NCI-H526 treated with DMSO at 0.1 percent for 48 hours (cell line): ENCODE results near the gene RPL5.
A peak's percentile ranks its signal among the peaks of the same experiment; 100 is the strongest.

Experiments
- DNase-seq: peaks from one replicate; lab custom pipeline; 2025; lab: John Stamatoyannopoulos, UW

Gene RPL5

DNA sequence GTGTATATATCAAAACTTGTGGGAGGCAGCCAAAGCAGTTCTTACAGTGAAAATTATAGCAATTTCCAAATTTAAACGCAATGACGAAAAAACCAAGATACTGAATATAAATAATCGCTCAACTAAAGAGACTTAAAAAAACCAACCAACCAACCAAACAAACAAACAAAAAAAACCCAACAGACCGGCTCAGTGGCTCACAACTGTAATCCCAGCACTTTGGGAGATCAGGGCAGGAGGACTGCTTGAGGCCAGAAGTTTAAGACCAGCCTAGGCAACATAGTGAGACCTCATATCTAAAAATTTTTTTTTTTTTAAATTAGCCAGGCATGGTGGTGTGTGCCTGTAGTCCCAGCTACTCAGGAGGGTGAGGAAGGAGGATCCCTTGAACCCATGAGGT lies 23.4 kb downstream of the RPL5 start:
- DNase-seq, result no peak

DNA sequence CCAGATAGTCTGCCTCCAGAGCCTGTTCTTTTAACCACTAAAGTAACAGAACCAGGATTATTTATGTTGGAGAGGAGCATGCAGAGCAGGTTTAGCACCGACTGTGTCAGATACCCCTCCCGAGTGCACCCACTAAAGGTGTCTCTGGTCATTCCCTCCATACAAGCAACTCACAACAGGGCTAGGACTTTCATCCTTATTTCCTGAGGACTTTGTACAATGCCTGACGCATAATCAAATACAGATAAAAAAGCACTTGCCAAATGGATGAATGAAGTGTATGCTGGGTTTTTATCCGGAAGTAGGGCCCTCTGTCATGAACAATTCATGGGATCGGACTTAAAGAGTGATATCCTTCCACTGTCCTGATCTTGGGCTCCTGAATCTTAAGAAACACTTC lies 26.0 kb downstream of the RPL5 start:
- no peak for DNase-seq

DNA sequence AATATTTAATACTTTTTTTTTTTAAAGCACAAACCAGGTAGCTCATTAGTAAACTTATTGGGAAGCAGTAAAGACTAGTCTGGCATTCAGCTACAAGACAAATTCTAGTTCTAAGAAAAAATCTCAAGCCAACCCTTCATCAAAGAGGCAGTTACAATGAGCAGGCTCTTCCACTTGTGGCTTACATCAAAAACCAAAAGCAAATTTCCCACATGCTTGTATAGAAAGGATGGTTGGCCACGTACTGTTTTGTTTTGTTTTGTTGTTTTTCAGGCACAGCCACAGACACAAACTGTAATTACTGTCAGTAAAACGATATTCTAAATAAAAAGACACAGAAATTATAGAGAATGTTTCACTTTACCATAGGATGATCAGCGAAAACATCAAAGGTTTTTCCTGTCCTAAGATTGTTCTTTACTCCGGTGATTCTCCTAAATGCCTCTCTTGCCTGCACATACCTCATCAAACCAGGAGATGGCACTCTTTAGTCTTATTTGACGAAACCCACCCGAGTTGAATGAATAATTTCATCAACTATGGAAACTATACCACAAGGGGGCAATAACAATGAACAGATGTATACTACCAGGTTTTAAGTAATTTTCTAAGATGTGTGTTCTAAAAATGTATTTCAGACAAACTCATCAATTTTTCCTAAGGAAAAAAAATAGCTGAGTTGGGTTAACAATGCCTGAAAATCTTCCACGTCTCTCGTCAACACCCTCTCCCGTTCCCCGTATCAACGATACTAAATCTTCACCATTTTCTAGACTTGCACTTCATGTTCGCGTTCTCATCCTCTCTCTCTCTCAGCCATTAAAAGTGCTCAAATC lies 26.9 kb downstream of the RPL5 start:
- peak; percentile 73 for DNase-seq

- DNase-seq, result no peak
These were observed 27.7 kb downstream of the RPL5 start for GRCh38 chr1:92859400-92860039.

GRCh38 chr1:92862605-92863004 lies 30.8 kb downstream of the RPL5 start:
- DNase-seq, result no peak

GRCh38 chr1:92864131-92864530 lies 32.3 kb downstream of the RPL5 start:
- no peak for DNase-seq

GRCh38 chr1:92870591-92870990 lies 38.8 kb downstream of the RPL5 start:
- DNase-seq, result no peak

- DNase-seq, result no peak
These were observed 40.9 kb downstream of the RPL5 start for GRCh38 chr1:92872719-92873118.

GRCh38 chr1:92874987-92875386 lies 43.1 kb downstream of the RPL5 start:
- DNase-seq, result no peak

- no peak for DNase-seq
These were observed 44.5 kb downstream of the RPL5 start for GRCh38 chr1:92876351-92876750.

GRCh38 chr1:92877081-92877711 lies 45.4 kb downstream of the RPL5 start:
- peak; percentile 80 for DNase-seq

GRCh38 chr1:92877792-92878191 lies 46.0 kb downstream of the RPL5 start:
- DNase-seq, result no peak

DNA sequence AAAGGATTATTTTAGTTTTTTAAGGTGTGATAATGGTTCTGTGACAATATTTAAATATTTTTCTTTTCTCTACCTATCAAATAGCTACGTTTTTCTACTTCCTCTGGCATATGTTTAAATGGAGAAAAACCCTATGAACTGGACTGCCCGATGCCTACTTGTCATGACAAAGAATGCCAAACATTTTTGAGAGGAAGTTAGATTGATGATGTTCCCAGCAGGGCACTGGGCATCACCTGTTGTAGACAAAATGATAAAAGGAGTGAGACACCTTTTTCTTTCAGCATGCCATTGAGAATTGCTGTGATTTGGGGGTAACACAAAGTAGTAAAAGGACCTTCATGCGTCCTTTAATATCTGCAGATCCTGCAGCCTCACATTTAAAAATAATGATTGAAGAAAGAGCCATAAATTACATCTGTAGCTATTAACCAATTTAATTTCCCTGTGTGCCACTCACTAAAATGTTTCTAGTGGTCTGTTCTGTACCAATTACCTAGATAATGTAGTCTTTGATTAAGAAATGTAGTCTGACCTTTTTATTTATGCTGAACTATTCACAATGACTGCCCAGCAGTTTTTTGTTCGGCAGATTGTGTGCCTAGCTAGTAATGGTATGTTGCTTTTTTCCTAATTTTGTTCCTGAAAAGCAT lies 47.6 kb downstream of the RPL5 start:
- DNase-seq, result no peak

DNA sequence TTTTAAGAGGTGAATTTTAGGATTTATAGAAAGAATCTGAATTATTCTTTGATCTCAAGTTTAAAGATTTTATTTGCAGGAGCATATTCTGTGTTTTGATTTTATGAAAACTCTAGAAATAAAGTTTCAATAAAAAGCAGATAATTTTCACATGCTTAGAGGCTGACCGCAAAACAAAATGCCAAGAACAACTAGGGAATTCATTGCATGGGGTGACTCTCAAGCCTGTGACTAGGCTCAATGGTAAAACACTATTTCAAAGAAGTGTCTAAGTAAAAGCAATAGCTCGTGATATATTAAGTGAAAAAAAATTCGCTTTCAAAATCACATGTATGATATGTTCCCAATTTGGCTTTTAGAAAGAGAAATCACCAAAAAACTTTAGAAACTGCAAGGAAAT lies 49.6 kb downstream of the RPL5 start:
- DNase-seq, result no peak

DNA sequence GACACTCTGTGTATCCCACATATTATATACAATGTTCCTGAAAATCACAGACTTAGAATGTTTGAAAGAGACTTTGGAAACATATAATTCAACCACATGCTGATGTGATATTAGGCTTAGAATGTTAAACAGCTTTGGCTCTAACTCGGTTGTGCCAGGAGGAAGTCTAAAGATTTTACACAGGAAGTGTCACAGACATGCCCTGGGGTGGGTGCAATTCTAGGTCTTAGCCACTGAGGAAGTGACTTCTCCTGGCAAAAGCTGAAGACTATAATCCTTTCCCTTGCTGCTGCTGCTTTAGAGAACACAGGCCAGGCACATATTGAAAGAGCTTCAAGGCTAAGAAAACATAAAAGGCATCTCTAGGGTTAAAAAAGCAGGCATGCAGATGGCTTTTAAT lies 51.0 kb downstream of the RPL5 start:
- DNase-seq, result no peak

DNA sequence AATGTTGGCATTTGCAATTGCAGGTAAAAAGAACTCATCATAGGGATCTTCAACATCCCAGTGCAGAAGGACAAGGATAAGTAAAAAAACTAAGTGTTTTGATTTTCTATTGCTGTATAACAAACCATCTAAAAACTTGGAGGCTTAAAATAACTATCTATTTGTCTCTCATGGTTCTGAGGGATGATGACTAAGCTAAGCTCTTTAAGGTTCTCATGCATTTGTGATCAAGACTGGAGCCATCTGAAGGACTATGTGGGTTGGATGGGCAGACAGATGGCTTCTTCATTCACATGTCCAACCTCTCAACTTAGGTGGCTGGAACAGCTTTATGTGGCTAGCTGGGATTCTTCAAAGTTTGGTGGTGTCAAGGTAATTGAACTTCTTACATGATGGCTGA lies 51.5 kb downstream of the RPL5 start:
- no peak for DNase-seq

- no peak for DNase-seq
These were observed 52.4 kb downstream of the RPL5 start for GRCh38 chr1:92884195-92884594.

- DNase-seq, result no peak
These were observed 55.1 kb downstream of the RPL5 start for GRCh38 chr1:92886886-92887419.

DNA sequence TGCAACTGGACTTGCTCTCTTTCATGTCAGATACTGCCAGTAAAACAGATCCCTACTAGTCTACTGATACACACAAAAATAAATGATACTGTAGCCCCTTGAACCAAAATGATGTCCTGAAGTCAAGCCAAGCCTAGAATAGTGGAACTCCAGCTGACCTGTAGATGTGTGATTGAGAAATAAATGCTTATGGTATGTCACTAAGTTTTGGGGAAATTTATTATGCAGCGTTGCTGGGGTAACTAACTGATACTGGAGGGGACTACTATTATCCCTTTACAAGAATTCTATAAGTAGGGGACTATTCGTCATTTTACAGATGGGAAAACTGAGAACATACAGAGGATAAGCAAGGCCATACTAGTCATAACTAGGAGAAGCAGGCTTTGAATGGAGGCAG lies 55.6 kb downstream of the RPL5 start:
- DNase-seq, result no peak
